GM19463 (cell line): ENCODE measurements around the gene UPK1B.
"Not testable (repeated sequence)": the region's sequence is repeated elsewhere in the genome, so short reads cannot be mapped to it uniquely, and the experiment has no call there.

Experiments used
- ATAC-seq: cut with Tn5 transposase; IDR thresholded peaks from one replicate; pipeline ENCODE4 v1.9.1; 2021; ENCODE audit warnings: mild to moderate bottlenecking, moderate library complexity; ENCODE audit not compliant: unreplicated experiment

The UPK1B gene

GRCh38 chr3:119221779-119222320 is 48.5 kb downstream of the UPK1B start:
- no peak for ATAC-seq

GRCh38 chr3:119222391-119222790 is 49.0 kb downstream of the UPK1B start:
- no peak for ATAC-seq

GRCh38 chr3:119223511-119223910 is 50.1 kb downstream of the UPK1B start:
- ATAC-seq: no peak

GRCh38 chr3:119225121-119225520 is 51.7 kb downstream of the UPK1B start:
- no peak for ATAC-seq

GRCh38 chr3:119227070-119227850 is 53.9 kb downstream of the UPK1B start:
- no peak for ATAC-seq

- ATAC-seq: no peak
These were observed 55.2 kb downstream of the UPK1B start for GRCh38 chr3:119228373-119229145.

- no peak for ATAC-seq
These were observed 55.8 kb downstream of the UPK1B start for GRCh38 chr3:119229190-119229589.

- no peak for ATAC-seq
These were observed 56.7 kb downstream of the UPK1B start for GRCh38 chr3:119230071-119230470.

- no peak for ATAC-seq
These were observed 57.3 kb downstream of the UPK1B start for GRCh38 chr3:119230745-119231144.

- ATAC-seq: no peak
These were observed 61.2 kb downstream of the UPK1B start for GRCh38 chr3:119234610-119235009.

- ATAC-seq: no peak
These were observed 61.8 kb downstream of the UPK1B start for GRCh38 chr3:119235151-119235550.

GRCh38 chr3:119236756-119237155 is 63.4 kb downstream of the UPK1B start:
- no peak for ATAC-seq

- no peak for ATAC-seq
These were observed 63.9 kb downstream of the UPK1B start for GRCh38 chr3:119237299-119237698.

- ATAC-seq: no peak
These were observed 65.0 kb downstream of the UPK1B start for GRCh38 chr3:119238363-119238762.

GRCh38 chr3:119239206-119239820 is 65.9 kb downstream of the UPK1B start:
- ATAC-seq: no peak

- peak; percentile 13 for ATAC-seq
These were observed 66.7 kb downstream of the UPK1B start for GRCh38 chr3:119240101-119240590.

GRCh38 chr3:119240591-119241434 is 67.4 kb downstream of the UPK1B start, which contains the start of gene B4GALT4:
Gene B4GALT4 (minus strand): TSS chr3:119240878. CDS start chr3:119230099, 10,779 bp downstream.
- peak; percentile 84 for ATAC-seq

GRCh38 chr3:119242387-119243057 is 69.1 kb downstream of the UPK1B start:
- not testable (repeated sequence) for ATAC-seq

- not testable (repeated sequence) for ATAC-seq
These were observed 69.7 kb downstream of the UPK1B start for GRCh38 chr3:119243058-119243529.
